K562 (cell line): ENCODE data around the gene HMGN5. TPM values are rescaled to one million over a fixed set of nuclear protein-coding genes. Genes with fewer than 3 reads are reported as not detected.

Source experiments
- ATAC-seq: fragments of 200-7000 bp; cut with Tn5 transposase; 3 replicates; pipeline ENCODE4 v1.9.1; 2020; ENCODE audit warnings: moderate library complexity
- BruUV-seq: library from RNA; stranded (reverse); fragments of 400-500 nt; replicated peaks from 2 replicates; lab custom pipeline; 2021; lab: Mats Ljungman, UMichigan
- CTCF ChIA-PET: fragments of 300-600 bp; formaldehyde crosslinking; extraction: SDS; loops from one replicate; lab custom pipeline; 2021; ENCODE audit warnings: low intra/inter-chr PET ratio; lab: Yijun Ruan, JAX
- POLR2A ChIA-PET: fragments of 300-600, 350-650 bp; sonication (Branson Sonifier 250); formaldehyde crosslinking; extraction: SDS; loops from one replicate; lab custom pipeline; 2021; ENCODE audit warnings: antibody characterized with exemption, inconsistent platforms; lab: Yijun Ruan, JAX
- DNase-seq, 4 experiments: peaks; one replicate each; pipeline versions ENCODE4 v3.0.0 to v3.0.0-alpha.2; 2011 to 2018; ENCODE audit warnings: low spot score in 3 of 4, mixed read lengths in 3 of 4; ENCODE audit errors: extremely low read depth in 1 of 4
- FAIRE-seq: peaks from 2 replicates; lab custom pipeline; 2011; peaks lifted over from hg19 to GRCh38; lab: Jason Lieb, UNC
- H2AFZ ChIP-seq: 2 replicates; pipeline ENCODE4 v1.6.0; 2011; ENCODE audit warnings: low read depth, low read length, control low read depth, inconsistent platforms
- H3K27ac ChIP-seq: fragments of 200-600 bp; 3 replicates; pipeline ENCODE4 v1.8.0; 2011; ENCODE audit warnings: low read depth, mild to moderate bottlenecking, control low read depth, inconsistent platforms, low read length, moderate library complexity, mixed read lengths; ENCODE audit errors: extremely low read depth
- H3K27me3 ChIP-seq, 2 experiments: fragments of 300-600 bp in 1 of 2; 2 replicates in 1 of 2; 3 replicates in 1 of 2; pipeline versions ENCODE4 v1.6.0 to v1.8.0; 2011; ENCODE audit warnings: inconsistent platforms in 2 of 2, low read length in 2 of 2, mild to moderate bottlenecking in 1 of 2, mixed read lengths in 1 of 2, moderate library complexity in 1 of 2; ENCODE audit not compliant: control insufficient read depth in 2 of 2, insufficient read depth in 2 of 2
- H3K36me3 ChIP-seq: fragments of 300-600 bp; 3 replicates; pipeline ENCODE4 v1.8.0; 2011; ENCODE audit warnings: mild to moderate bottlenecking, low read length, inconsistent platforms; ENCODE audit not compliant: control insufficient read depth, insufficient read depth
- H3K4me1 ChIP-seq, 2 experiments: fragments of 200-600 bp in 1 of 2; replicated peaks in 1 of 2; 2 replicates in 1 of 2; 3 replicates in 1 of 2; pipeline versions ENCODE4 v1.5.1 to v1.8.0; 2011; ENCODE audit warnings: inconsistent platforms in 2 of 2, low read length in 2 of 2, mild to moderate bottlenecking in 1 of 2, mixed read lengths in 1 of 2, moderate library complexity in 1 of 2; ENCODE audit not compliant: control insufficient read depth in 2 of 2, insufficient read depth in 2 of 2
- H3K4me2 ChIP-seq: 2 replicates; pipeline ENCODE4 v1.6.1; 2011; ENCODE audit warnings: low read length, control low read depth, inconsistent platforms, mixed read lengths; ENCODE audit not compliant: insufficient read depth
- H3K4me3 ChIP-seq: fragments of 200-600 bp; sonication (generic), shearing (Covaris generic); 2 replicates; pipeline ENCODE4 v1.5.1; 2016; ENCODE audit warnings: control low read depth, inconsistent platforms
- H3K79me2 ChIP-seq: fragments of 200-600 bp; 3 replicates; pipeline ENCODE4 v1.8.0; 2011; ENCODE audit warnings: low read length, inconsistent platforms; ENCODE audit not compliant: control insufficient read depth, insufficient read depth
- H3K9ac ChIP-seq, 2 experiments: 2 replicates each; pipeline versions ENCODE4 v1.6.0 to v1.6.1; 2011; ENCODE audit warnings: low read depth in 2 of 2, low read length in 2 of 2, control low read depth in 1 of 2, inconsistent platforms in 1 of 2, mild to moderate bottlenecking in 1 of 2, mixed read lengths in 1 of 2; ENCODE audit not compliant: insufficient read depth in 1 of 2
- H3K9me1 ChIP-seq: one replicate; pipeline ENCODE4 v1.6.0; 2011; ENCODE audit warnings: inconsistent platforms, mild to moderate bottlenecking, low read length, moderate library complexity; ENCODE audit not compliant: control insufficient read depth, insufficient read depth
- H3K9me3 ChIP-seq: replicated peaks from 2 replicates; pipeline ENCODE4 v1.5.1; 2011; ENCODE audit warnings: low read depth, low read length, inconsistent platforms; ENCODE audit not compliant: control insufficient read depth, insufficient read depth
- H4K20me1 ChIP-seq: replicated peaks from 2 replicates; pipeline ENCODE4 v1.6.1; 2011; ENCODE audit warnings: low read length, inconsistent platforms, mixed read lengths; ENCODE audit not compliant: control insufficient read depth, insufficient read depth
- CBX1 ChIP-seq: sonication (generic); IDR thresholded peaks from 2 replicates; pipeline ENCODE4 v1.6.1; 2016; ENCODE audit warnings: antibody characterized with exemption, low read depth, mild to moderate bottlenecking
- MTA3 ChIP-seq: fragments of 450-650 bp; formaldehyde crosslinking; IDR thresholded peaks from 2 replicates; pipeline ENCODE4 v1.6.1; 2017; ENCODE audit warnings: mild to moderate bottlenecking, borderline replicate concordance
- NFIC ChIP-seq: fragments of 450-650 bp; IDR thresholded peaks from 2 replicates; pipeline ENCODE4 v1.6.1; 2017; ENCODE audit warnings: mild to moderate bottlenecking, inconsistent platforms
- ZFX ChIP-seq: sonication (generic); formaldehyde crosslinking; IDR thresholded peaks from 2 replicates; pipeline ENCODE4 v1.8.0; 2022; ENCODE audit warnings: mild to moderate bottlenecking, missing genetic modification reagents, moderate library complexity
- WGBS: fragments of 100-300 bp; shearing (Covaris generic); methylation state at CpG from one replicate; pipeline ENCODE4 v1.1.6; 2016; ENCODE audit warnings: low coverage, mixed read lengths; ENCODE audit not compliant: insufficient coverage; ENCODE audit errors: missing lambda C conversion rate; 5-methylcytosine and 5-hydroxymethylcytosine counted together
- in situ Hi-C: fragments of 300-500 bp; cut with MboI; formaldehyde crosslinking; loops from 4 replicates; pipeline ENCODE4 v1.15.0; 2018; ENCODE audit warnings: inconsistent platforms, mixed read lengths
- intact Hi-C: fragments of 100-400 bp; cut with micrococcal nuclease; formaldehyde crosslinking; loops from 2 replicates; pipeline ENCODE4 v1.14.2; 2022
- polyA plus RNA-seq, 8 experiments: library from polyadenylated mRNA; depleted of rRNA in 4 of 8; stranded (reverse) in 5 of 8; unstranded in 3 of 8; fragments of >200 nt; fragmentation: Nextera tagmentation in 2 of 8; fragmentation: Illumina TruSeq in 1 of 8; extraction: Ambion mirVana in 2 of 8; extraction: Trizol in 1 of 8; gene quantifications; 2 replicates each; pipeline versions ENCODE4 v1.2.1 to v1.2.3, GENCODE V29; 2011 to 2014; ENCODE audit warnings: inconsistent platforms in 1 of 8, missing spikeins in 1 of 8
- total RNA-seq, 7 experiments: library from RNA; depleted of rRNA in 6 of 7; stranded (reverse); fragments of >200 nt in 6 of 7; fragmentation: Illumina TruSeq in 2 of 7; extraction: Trizol in 2 of 7; gene quantifications; 2 replicates each; pipeline versions ENCODE4 v1.2.1 to v1.2.3, GENCODE V29; 2011 to 2021; ENCODE audit warnings: low replicate concordance in 1 of 7
- TF ChIP-seq, protein P1 (sequence below): fragments of 450-650 bp; formaldehyde crosslinking; IDR thresholded peaks from 2 replicates; pipeline ENCODE4 v1.4.0; 2020; ENCODE audit warnings: mild to moderate bottlenecking
- TF ChIP-seq, protein P2 (sequence below): IDR thresholded peaks from 2 replicates; pipeline ENCODE4 v1.6.1; 2016; ENCODE audit warnings: missing genetic modification characterization, missing compliant biosample characterization

Gene HMGN5
- total and polyA plus RNA-seq, 9 of the 15 experiments (the other 6 are each of a cell fraction or from before 2014, with no cell fraction given) = 2.5 to 56.1 (median 7.0) TPM

DNA sequence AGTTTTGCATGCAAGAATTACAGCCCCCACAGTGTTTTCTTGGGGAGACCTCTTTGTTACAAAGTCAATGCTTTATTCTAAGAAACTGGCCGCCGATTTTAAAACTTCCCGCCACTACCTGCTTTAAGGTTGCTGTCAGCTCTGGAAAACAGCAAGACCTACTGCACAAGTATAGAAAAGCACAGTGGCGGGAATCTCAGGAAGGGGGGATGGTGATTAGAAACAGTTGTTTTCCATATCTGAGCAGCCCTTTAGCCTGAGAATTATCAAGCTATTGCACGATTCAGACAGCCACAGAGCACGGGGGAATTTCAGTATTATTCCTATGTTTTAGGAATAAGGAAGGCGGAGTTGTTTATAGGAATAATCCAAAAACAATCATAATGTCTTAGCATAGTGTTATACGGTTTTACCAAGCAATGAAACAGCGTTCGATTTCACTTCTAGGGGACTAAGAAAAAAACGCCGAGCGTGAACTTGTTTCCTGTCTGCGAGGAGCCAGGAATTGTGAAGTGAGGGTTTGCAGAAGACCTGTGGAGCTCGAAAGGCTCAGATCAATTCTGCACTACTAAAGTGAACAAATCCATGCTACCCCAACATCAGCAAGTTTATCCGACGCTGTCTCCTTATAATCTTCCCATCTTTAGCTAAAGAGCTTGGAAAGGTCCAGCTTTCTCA lies 81.3 kb downstream of the HMGN5 start (continued):
- TF ChIP-seq, protein P1, sequence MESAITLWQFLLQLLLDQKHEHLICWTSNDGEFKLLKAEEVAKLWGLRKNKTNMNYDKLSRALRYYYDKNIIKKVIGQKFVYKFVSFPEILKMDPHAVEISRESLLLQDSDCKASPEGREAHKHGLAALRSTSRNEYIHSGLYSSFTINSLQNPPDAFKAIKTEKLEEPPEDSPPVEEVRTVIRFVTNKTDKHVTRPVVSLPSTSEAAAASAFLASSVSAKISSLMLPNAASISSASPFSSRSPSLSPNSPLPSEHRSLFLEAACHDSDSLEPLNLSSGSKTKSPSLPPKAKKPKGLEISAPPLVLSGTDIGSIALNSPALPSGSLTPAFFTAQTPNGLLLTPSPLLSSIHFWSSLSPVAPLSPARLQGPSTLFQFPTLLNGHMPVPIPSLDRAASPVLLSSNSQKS = no peak
- TF ChIP-seq ZFX (no peak), CBX1 (no peak)

DNA sequence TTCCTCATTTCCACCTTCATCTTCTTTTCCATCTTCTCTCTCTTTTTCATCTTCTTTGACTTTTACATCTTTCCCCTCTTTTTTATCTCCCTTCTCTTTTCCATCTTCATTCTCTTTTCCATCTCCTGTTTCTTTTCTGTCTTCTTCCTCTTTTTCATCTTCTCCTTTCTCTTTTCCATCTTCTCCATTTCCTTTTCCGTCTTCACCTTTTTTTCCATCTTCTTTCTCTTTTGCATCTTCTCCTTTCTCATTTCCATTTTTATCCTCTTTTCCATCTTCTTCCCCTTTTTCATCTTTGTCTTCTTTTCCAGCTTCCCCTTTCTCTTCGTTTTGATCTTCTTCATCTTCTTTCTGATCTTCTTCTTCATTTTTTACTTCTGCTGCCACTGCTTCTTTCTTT lies 87.0 kb downstream of the HMGN5 start:
- Histone ChIP-seq H3K9me3 (no peaks in the 10 kb centered on the region), H3K4me3 (no peak overlapping the region), H3K27me3 (no peaks in the 10 kb centered on the region), H2AFZ (no peak overlapping the region), H3K79me2 (peaks cover 7% of the 10 kb centered on the region; the same call in 1 of the 3 replicates), H3K9ac (no peak overlapping the region), H3K4me1 (no peaks in the 10 kb centered on the region), H3K4me2 (no peak overlapping the region), H3K36me3 (no peaks in the 10 kb centered on the region), H3K9me1 (no peaks in the 10 kb centered on the region), H4K20me1 (no peaks in the 10 kb centered on the region), H3K27ac (no peak overlapping the region)
- no peak for FAIRE-seq
- in situ Hi-C loops (no loop called here), intact Hi-C loops (no loop called here)
- TF ChIP-seq NFIC (no peak), MTA3 (no peak)
- TF ChIP-seq, protein P2, sequence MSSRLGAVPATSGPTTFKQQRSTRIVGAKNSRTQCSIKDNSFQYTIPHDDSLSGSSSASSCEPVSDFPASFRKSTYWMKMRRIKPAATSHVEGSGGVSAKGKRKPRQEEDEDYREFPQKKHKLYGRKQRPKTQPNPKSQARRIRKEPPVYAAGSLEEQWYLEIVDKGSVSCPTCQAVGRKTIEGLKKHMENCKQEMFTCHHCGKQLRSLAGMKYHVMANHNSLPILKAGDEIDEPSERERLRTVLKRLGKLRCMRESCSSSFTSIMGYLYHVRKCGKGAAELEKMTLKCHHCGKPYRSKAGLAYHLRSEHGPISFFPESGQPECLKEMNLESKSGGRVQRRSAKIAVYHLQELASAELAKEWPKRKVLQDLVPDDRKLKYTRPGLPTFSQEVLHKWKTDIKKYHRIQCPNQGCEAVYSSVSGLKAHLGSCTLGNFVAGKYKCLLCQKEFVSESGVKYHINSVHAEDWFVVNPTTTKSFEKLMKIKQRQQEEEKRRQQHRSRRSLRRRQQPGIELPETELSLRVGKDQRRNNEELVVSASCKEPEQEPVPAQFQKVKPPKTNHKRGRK (tag) = 0 out of 2 replicates have a peak, but pooled peaks have one; percentile 16
- CTCF ChIA-PET = interaction anchor here (0.6 kb wide), 1 partner anchor 11 kb away, joined by 5 read pairs; no protein-coding TSS in a partner anchor
- DNase-seq = no peak
- BruUV-seq = TSS peak; percentile 96
- WGBS = 0% methylated on average over 1 of the region's 2 CpGs
- ATAC-seq = no peak
- POLR2A ChIA-PET = no interaction called here
